ENCODE measurements around the gene CSRNP3.
"Not testable (repeated sequence)": the region's sequence is repeated elsewhere in the genome, so short reads cannot be mapped to it uniquely, and the experiment has no call there.

CSRNP3 gene

GRCh38 chr2:165637396-165637795 lies 167.9 kb downstream of the CSRNP3 start:
- DNase-seq = no peak

GRCh38 chr2:165639504-165639903 lies 170.0 kb downstream of the CSRNP3 start:
- DNase-seq = no peak

- DNase-seq = no peak
Measured at GRCh38 chr2:165640247-165640929, 170.9 kb downstream of the CSRNP3 start.

- DNase-seq = no peak
Measured at GRCh38 chr2:165645930-165646831, 176.7 kb downstream of the CSRNP3 start.

DNA sequence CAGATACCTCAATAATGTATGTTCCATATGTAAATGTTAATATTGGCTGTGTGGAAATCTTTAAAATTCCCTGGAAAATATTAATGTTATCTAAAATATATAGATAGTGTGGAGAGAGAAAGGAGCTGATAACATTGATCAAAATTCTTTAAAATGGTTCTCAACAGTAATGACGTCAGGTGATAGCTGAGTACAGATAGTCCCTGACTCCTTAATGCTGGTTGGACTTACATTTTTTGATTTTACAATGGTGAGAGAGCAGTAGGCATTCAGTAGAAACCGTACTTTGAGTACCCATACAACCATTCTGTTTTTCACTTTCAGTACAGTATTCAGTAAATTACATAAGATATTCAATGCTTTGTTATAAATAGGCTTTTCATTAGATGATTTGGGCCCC lies 177.9 kb downstream of the CSRNP3 start:
- no peak for DNase-seq

GRCh38 chr2:165648801-165649200 lies 179.3 kb downstream of the CSRNP3 start:
- no peak for DNase-seq

- no peak for DNase-seq
Measured at GRCh38 chr2:165651233-165651632, 181.7 kb downstream of the CSRNP3 start.

- DNase-seq = no peak
Measured at GRCh38 chr2:165655661-165656060, 186.2 kb downstream of the CSRNP3 start.

GRCh38 chr2:165660361-165660760 lies 190.9 kb downstream of the CSRNP3 start:
- no peak for DNase-seq

DNA sequence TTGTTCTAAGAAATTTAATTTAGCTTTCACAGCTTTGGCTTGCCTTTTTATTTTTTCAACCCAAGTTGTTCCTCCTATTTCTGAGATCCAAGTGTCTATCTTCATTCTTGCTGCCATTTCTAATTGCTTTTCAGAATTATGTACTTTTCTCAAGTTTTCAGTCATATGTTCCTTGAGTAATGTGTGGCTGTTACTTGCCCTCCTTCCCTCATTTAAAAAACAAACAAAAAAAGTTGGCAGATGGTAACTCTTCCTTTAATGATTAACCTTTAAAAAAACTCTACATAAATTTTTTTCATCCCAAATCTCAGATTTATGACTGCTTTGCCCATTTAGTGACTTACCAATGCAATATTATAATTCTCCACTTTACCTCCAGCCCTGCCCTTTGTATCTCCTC lies 193.2 kb downstream of the CSRNP3 start:
- DNase-seq = no peak

- no peak for DNase-seq
Measured at GRCh38 chr2:165665614-165666013, 196.1 kb downstream of the CSRNP3 start.

DNA sequence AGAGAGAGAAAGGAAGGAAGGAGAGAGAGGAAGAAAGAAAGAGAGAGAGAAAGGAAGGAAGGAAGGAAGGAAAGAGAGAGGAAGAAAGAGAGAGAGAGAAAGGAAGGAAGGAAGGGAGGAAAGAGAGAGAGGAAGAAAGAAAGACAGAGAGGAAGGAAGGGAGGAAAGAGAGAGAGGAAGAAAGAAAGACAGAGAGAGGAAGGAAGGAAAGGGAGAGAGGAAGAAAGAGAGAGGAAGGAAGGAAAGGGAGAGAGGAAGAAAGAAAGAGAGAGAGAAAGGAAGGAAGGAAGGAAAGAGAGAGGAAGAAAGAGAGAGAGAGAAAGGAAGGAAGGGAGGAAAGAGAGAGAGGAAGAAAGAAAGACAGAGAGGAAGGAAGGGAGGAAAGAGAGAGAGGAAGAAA lies 196.6 kb downstream of the CSRNP3 start:
- DNase-seq = not testable (repeated sequence)

- DNase-seq = no peak
Measured at GRCh38 chr2:165666605-165667004, 197.1 kb downstream of the CSRNP3 start.

- DNase-seq = no peak
Measured at GRCh38 chr2:165667375-165667774, 197.9 kb downstream of the CSRNP3 start.

GRCh38 chr2:165674780-165675179 lies 205.3 kb downstream of the CSRNP3 start:
- DNase-seq = no peak

DNA sequence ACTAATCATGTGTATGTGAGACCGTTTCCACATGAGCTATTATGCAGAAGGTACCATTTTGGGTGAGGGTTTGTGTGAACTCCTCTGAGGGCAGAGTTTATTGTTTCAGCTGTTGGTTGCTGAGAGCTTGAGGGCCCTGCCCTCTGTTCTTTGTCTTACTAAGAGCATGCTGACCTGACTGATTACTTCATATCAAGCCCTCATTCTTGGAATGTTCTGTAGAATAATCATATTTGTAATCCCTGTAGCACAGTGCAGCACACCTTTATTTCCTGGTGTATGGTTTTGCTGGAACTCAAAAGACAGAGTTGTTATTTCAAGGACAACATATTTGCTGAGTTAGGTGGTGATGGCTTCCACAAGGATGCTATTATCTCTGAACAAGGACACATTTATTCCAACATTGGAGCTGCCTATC lies 206.1 kb downstream of the CSRNP3 start:
- DNase-seq = no peak

GRCh38 chr2:165678882-165679281 lies 209.4 kb downstream of the CSRNP3 start:
- DNase-seq = no peak

DNA sequence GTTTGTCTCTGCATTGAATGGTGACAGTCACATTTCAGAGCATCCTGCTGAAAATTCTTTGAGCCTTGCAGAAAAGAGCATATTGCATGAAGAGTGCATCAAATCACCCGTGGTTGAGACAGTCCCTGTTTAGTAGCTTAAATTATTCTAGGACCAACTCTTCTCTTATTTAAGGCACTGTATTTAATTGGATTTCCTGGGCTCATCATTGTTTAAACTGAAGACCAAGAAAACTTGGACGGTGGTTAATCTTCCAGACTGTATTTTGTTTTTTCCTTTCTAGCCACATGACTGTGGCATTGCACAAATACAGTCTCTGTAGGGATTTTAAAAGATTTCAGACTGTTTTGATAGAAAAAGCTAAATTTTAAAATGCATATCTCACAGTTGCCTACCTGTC lies 210.1 kb downstream of the CSRNP3 start:
- DNase-seq = no peak

GRCh38 chr2:165681841-165682240 lies 212.3 kb downstream of the CSRNP3 start:
- no peak for DNase-seq

- DNase-seq = no peak
Measured at GRCh38 chr2:165682546-165682945, 213.0 kb downstream of the CSRNP3 start.

DNA sequence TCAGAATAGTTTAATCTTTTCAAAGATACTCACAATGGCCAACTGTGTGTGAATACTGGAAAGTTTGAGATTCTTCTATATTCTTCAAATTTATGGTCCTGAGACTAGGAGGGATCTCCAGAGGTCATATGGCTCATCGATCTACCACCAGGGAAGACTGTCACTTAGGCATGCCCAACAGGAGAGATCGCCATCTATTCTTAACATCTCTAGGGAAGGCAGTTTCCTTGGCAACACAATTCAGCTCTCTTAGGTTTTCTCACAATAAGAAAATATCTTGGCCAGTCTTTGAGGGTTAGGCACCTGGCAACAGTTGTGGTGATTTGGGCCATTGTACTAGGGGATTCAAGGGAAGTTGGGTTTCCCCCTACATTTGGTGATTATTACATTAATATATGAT lies 217.3 kb downstream of the CSRNP3 start:
- DNase-seq = no peak

DNA sequence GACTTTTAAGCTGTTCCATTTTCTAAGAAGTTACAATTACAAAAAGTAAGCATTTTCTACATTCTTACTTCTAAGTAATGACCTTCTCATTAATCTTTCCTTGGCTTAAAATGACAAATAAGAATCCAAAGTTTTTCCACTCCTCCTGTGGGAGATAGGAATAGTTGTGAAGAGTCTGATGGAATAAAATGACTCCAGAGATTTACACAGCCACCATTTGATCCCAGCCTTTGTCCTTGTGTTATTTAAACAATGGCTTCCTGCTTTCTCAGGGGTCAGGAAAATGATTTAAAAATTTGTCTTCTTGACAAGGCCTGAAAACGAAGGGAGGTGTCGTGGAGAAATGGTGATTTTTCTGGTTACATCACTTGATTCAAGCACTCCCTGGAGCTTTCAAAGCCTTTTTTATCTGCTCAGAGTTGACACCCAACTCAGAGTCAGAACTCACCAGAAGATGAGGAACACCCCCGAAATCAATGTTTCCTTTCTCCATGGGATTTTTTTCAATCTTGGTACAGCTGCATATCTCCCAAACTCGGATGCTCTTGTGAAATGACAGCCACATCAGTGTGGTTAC lies 218.0 kb downstream of the CSRNP3 start:
- no peak for DNase-seq

- no peak for DNase-seq
Measured at GRCh38 chr2:165691615-165692014, 222.1 kb downstream of the CSRNP3 start.

GRCh38 chr2:165692906-165693305 lies 223.4 kb downstream of the CSRNP3 start:
- no peak for DNase-seq
